ENCODE results near the gene AHR. TPM values are rescaled to one million over a fixed set of nuclear protein-coding genes. Genes with fewer than 3 reads are reported as not detected.
A peak's percentile ranks its signal among the peaks of the same experiment; 100 is the strongest.
"Not testable (repeated sequence)": the region's sequence is repeated elsewhere in the genome, so short reads cannot be mapped to it uniquely, and the experiment has no call there.

Gene AHR
- total RNA-seq, 2 donors from 2014 or later: 139 to 208 TPM

DNA sequence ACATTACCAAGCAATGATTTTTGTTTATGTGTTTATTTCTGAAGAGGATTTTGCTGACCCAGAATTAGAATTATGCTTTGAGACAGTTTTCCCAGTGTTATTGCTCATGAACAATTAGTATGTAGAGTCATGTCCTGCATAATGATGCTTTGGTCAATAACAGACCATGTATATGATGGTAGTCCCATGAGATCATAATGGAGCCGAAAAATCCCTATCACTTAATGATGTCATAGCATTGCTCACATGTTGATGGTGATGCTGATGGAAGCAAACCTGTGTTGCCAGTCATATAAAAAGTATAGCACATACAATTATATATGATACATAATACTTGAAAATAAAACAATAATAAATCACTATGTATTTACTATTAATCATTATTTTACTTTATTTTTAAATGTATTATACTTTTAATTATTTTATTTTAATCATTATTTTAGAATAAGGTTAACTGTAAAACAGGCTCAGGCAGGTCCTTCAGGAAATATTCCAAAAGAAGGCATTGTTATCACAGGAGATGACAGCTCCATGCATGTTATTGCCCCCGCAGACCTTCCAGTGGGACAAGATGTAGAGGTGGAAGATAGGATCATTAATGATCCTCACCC is 33.5 kb downstream of the AHR start:
- Mint-ChIP-seq H3K27ac (peak overlapping the region; percentile 59), H3K4me1 (peaks cover 8% of the 10 kb centered on the region), H3K27me3 (no peaks in the 10 kb centered on the region), H3K36me3 (ENCODE audit: low read depth) (peaks cover 10% of the 10 kb centered on the region), H3K4me3 (no peak overlapping the region)
- no peaks in the 10 kb centered on the region for H3K9me3 ChIP-seq (ENCODE audit: control insufficient read depth, low read length, poor library complexity, severe bottlenecking)
- ATAC-seq (peak; percentile 22), DNase-seq (no peak)

DNA sequence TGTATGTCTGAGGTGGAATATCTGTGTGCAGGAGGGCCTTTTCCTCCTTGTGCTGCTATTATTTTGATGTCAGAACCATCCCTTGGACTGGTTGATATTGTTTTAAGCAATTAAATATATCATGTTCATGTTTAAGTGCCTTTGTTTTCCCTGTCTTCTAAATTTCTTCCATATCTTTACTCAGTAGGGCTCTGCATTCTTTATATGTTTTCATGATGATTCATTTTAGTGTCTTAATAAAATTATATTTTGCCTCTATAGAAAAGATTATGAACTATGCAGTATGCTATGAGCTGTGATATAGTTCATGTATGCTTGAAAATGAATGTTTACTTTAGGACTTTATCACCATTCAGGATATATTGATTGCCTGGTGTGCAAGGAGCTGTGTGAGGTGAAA is 34.8 kb downstream of the AHR start:
- ATAC-seq: no peak
- Mint-ChIP-seq H3K36me3 (ENCODE audit: low read depth) (peaks cover 10% of the 10 kb centered on the region), H3K27ac (peak overlapping the region; percentile 43)

DNA sequence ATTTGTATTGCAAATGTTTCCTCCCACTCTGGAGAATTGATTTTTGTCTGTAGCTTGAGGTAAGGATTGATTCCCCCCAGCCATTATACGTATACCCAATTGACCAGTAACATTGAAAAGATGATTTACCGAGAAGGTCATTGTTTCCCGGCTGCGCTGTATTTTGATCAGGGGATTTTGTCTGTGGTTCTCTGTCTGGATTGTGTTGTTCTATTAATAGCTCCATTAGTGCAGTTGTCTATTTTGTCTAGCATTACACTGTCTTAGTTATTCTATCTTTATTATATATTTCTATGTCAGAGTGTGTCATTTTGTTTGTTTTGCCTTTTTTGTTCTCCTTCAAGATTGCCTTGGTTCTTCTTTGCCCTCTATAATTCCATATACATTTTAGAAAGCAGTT is 37.7 kb downstream of the AHR start:
- H3K27ac Mint-ChIP-seq: peak overlapping the region; percentile 63

More for the DNA sequence above, 34.8 kb downstream of the AHR start:
- no peaks in the 10 kb centered on the region for H3K9me3 ChIP-seq (ENCODE audit: control insufficient read depth, low read length, poor library complexity, severe bottlenecking)
- no peak for DNase-seq
- Mint-ChIP-seq H3K27me3 (no peaks in the 10 kb centered on the region), H3K4me3 (no peak overlapping the region), H3K4me1 (peaks cover 8% of the 10 kb centered on the region)

DNA sequence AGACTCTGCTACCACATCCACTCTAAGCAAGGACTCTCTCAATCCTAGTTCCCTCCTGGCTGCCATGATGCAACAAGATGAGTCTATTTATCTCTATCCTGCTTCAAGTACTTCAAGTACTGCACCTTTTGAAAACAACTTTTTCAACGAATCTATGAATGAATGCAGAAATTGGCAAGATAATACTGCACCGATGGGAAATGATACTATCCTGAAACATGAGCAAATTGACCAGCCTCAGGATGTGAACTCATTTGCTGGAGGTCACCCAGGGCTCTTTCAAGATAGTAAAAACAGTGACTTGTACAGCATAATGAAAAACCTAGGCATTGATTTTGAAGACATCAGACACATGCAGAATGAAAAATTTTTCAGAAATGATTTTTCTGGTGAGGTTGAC is 40.7 kb downstream of the AHR start:
- Mint-ChIP-seq H3K27ac (no peak overlapping the region), H3K4me3 (peak overlapping the region; percentile 57), H3K27me3 (no peaks in the 10 kb centered on the region), H3K36me3 (ENCODE audit: low read depth) (peaks cover 2% of the 10 kb centered on the region), H3K4me1 (peaks cover 8% of the 10 kb centered on the region)
- ATAC-seq: no peak
- DNase-seq: no peak
- H3K9me3 ChIP-seq (ENCODE audit: control insufficient read depth, low read length, poor library complexity, severe bottlenecking): no peaks in the 10 kb centered on the region

More for the DNA sequence above, 37.7 kb downstream of the AHR start:
- DNase-seq: no peak
- Mint-ChIP-seq H3K4me1 (peaks cover 8% of the 10 kb centered on the region), H3K27me3 (no peaks in the 10 kb centered on the region), H3K36me3 (ENCODE audit: low read depth) (peaks cover 9% of the 10 kb centered on the region), H3K4me3 (no peak overlapping the region)
- no peak for ATAC-seq
- no peaks in the 10 kb centered on the region for H3K9me3 ChIP-seq (ENCODE audit: control insufficient read depth, low read length, poor library complexity, severe bottlenecking)

DNA sequence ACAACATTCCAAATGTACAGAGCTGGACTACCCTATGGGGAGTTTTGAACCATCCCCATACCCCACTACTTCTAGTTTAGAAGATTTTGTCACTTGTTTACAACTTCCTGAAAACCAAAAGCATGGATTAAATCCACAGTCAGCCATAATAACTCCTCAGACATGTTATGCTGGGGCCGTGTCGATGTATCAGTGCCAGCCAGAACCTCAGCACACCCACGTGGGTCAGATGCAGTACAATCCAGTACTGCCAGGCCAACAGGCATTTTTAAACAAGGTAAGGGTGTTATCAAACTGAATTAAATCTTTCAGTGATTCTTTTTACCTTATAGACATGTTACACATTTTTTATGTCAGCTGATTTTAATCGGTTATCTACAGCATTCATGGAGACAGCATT is 41.5 kb downstream of the AHR start:
- no peak overlapping the region for H3K27ac Mint-ChIP-seq

DNA sequence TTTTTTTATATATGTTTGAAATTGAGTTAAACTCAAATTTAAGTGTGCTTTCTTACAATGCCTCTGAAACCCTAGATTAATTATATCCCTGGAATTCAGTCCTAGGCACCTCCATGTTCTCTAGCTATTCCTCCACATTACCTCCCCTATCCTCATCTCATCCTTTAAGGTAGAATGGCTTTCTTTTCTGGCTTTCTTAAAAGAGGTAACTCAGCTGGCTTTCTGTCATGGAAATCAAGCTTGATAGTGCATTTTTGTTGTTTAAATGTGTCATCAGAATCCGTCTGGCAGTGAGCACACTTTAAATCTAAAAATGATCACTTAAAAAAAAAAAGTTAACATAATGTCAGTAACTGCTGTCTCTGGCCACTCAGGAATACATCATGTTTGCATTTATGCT is 42.2 kb downstream of the AHR start:
- H3K9me3 ChIP-seq (ENCODE audit: control insufficient read depth, low read length, poor library complexity, severe bottlenecking): no peaks in the 10 kb centered on the region
- Mint-ChIP-seq H3K27ac (no peak overlapping the region), H3K36me3 (ENCODE audit: low read depth) (peaks cover 2% of the 10 kb centered on the region), H3K4me1 (peaks cover 8% of the 10 kb centered on the region), H3K4me3 (no peak overlapping the region), H3K27me3 (no peaks in the 10 kb centered on the region)
- ATAC-seq (no peak), DNase-seq (no peak)

More for the DNA sequence above, 41.5 kb downstream of the AHR start:
- no peak for ATAC-seq
- Mint-ChIP-seq H3K27me3 (no peaks in the 10 kb centered on the region), H3K4me1 (peaks cover 8% of the 10 kb centered on the region), H3K4me3 (peak overlapping the region; percentile 28), H3K36me3 (ENCODE audit: low read depth) (peaks cover 2% of the 10 kb centered on the region)
- H3K9me3 ChIP-seq (ENCODE audit: control insufficient read depth, low read length, poor library complexity, severe bottlenecking): no peaks in the 10 kb centered on the region
- DNase-seq: no peak

DNA sequence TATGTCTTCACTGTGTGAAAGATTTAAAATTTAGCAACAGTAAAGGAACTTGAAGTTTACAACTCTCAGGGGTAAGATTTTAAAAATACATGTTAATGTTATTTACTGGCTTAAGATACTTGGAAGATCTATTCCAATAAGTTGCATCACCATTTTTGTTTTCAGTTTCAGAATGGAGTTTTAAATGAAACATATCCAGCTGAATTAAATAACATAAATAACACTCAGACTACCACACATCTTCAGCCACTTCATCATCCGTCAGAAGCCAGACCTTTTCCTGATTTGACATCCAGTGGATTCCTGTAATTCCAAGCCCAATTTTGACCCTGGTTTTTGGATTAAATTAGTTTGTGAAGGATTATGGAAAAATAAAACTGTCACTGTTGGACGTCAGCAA is 44.3 kb downstream of the AHR start:
- H3K4me3 Mint-ChIP-seq: peak overlapping the region; percentile 7
- peaks cover 8% of the 10 kb centered on the region for H3K4me1 Mint-ChIP-seq
- H3K36me3 Mint-ChIP-seq (ENCODE audit: low read depth): peaks cover 5% of the 10 kb centered on the region
- H3K27me3 Mint-ChIP-seq: no peaks in the 10 kb centered on the region
- ATAC-seq (no peak), DNase-seq (no peak)
- no peak overlapping the region for H3K27ac Mint-ChIP-seq
- H3K9me3 ChIP-seq (ENCODE audit: control insufficient read depth, low read length, poor library complexity, severe bottlenecking): no peaks in the 10 kb centered on the region

DNA sequence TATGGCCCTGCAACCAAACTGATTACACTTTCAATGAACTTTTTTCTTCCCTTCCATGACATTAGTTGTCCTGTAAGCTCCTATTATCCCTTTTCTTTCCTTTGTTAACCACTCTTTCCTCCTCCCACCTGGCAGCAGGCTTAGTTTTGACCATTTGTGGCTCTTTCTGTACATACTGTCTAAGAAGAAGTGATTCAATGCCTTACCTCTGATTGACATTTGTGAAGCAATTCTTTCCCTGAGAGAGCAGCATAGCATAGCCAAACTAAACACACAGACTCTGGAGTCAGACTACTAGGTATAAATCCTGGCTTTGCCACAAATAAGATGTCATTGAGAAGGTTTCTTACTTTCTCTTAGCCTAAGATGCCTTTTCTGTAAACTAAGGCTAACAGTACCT is 48.9 kb downstream of the AHR start:
- peaks cover 2% of the 10 kb centered on the region for H3K4me1 Mint-ChIP-seq
- peaks cover 6% of the 10 kb centered on the region for H3K36me3 Mint-ChIP-seq (ENCODE audit: low read depth)
- H3K4me3 Mint-ChIP-seq: peak overlapping the region; percentile 50
- H3K9me3 ChIP-seq (ENCODE audit: control insufficient read depth, low read length, poor library complexity, severe bottlenecking): no peaks in the 10 kb centered on the region
- DNase-seq (no peak), ATAC-seq (peak; percentile 43)
- H3K27me3 Mint-ChIP-seq: no peaks in the 10 kb centered on the region
- H3K27ac Mint-ChIP-seq: peak overlapping the region; percentile 0

DNA sequence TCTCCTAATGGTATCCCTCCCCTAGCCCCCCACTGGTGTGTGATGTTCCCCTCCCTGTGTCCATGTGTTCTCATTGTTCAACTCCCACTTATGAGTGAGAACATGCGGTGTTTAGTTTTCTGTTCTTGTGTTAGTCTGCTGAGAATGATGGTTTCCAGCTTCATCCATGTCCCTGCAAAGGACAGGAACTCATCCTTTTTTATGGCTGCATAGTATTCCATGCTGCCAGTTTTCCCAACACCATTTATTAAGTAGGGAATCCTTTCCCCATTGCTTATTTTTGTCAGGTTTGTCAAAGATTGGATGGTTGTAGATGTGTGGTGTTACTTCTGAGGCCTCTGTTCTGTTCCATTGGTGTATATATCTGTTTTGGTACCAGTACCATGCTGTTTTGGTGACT is 50.5 kb downstream of the AHR start:
- DNase-seq; H3K27me3 Mint-ChIP-seq; H3K4me3 Mint-ChIP-seq; H3K4me1 Mint-ChIP-seq; H3K9me3 ChIP-seq (ENCODE audit: control insufficient read depth, low read length, poor library complexity, severe bottlenecking); H3K27ac Mint-ChIP-seq; ATAC-seq; H3K36me3 Mint-ChIP-seq (ENCODE audit: low read depth): not testable (repeated sequence)

DNA sequence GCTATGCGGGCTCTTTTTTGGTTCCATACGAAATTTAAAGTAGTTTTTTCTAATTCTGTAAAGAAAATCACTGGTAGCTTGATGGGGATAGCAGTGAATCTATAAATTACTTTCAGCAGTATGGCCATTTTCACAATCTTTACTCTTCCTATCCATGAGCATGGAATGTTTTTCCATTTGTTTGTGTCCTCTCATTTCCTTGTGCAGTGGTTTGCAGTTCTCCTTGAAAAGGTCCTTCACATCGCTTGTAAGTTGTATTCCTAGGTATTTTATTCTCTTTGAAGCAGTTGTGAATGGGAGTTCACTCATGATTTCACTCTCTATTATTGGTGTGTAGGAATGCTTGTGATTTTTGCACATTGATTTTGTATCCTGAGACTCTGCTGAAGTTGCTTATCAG is 51.9 kb downstream of the AHR start:
- ATAC-seq; H3K4me1 Mint-ChIP-seq; H3K36me3 Mint-ChIP-seq (ENCODE audit: low read depth); H3K27me3 Mint-ChIP-seq; DNase-seq; H3K27ac Mint-ChIP-seq; H3K9me3 ChIP-seq (ENCODE audit: control insufficient read depth, low read length, poor library complexity, severe bottlenecking); H3K4me3 Mint-ChIP-seq: not testable (repeated sequence)

DNA sequence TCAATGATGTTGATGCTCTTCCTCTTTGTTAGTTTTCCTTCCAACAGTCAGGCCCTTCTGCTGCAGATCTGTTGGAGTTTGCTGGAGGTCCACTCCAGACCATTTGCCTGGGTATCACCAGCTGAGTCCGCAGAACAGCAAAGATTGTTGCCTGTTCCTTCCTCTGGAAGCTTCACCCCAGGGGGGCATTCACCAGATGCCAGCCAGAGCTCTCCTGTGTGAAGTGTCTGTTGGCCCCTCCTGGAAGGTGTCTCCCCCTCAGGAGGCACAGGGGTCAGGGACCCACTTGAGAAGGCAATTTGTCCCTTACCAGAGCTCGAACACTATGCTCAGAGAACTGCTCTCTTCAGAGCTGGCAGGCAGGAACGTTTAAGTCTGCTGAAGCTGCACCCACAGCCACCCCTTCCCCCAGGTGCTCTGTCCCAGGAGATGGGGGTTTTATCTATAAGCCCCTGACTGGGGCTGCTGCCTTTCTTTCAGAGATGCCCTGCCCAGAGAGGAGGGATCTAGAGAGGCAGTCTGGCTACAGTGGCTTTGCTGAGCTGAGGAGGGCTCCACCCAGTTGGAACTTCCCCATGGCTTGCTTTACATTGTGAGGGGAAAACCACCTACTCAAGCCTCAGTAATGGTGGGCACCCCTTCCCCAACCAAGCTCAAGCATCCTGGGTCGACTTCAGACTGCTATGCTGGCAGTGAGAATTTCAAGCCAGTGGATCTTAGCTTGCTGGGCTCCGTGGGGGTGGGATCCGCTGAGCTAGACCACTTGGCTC is 55.4 kb downstream of the AHR start:
- DNase-seq; H3K27me3 Mint-ChIP-seq; H3K4me3 Mint-ChIP-seq; H3K4me1 Mint-ChIP-seq; H3K36me3 Mint-ChIP-seq (ENCODE audit: low read depth); H3K9me3 ChIP-seq (ENCODE audit: control insufficient read depth, low read length, poor library complexity, severe bottlenecking); H3K27ac Mint-ChIP-seq: not testable (repeated sequence)
- peak; percentile 41 for ATAC-seq

DNA sequence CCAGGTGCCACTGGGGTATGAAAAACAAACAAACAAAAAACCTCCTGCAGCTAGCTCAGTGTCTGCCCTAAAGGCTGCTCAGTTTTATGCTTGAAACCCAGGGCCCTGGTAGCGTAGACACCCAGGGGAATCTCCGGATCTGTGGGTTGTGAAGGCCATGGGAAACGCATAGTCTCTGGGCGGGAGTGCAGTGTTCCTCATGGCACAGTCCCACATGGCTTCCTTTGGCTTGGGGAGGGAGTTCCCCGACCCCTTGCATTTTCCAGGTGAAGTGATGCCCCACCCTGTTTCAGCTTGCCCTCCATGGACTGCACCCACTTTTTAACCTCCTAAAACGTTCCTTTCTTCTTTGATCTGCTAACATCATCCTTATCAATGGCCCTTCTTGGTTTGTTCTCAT is 56.0 kb downstream of the AHR start:
- H3K9me3 ChIP-seq (ENCODE audit: control insufficient read depth, low read length, poor library complexity, severe bottlenecking): no peaks in the 10 kb centered on the region
- no peak overlapping the region for H3K4me3 Mint-ChIP-seq
- no peak overlapping the region for H3K27ac Mint-ChIP-seq
- peaks cover 6% of the 10 kb centered on the region for H3K36me3 Mint-ChIP-seq (ENCODE audit: low read depth)
- DNase-seq (no peak), ATAC-seq (peak; percentile 33)
- no peaks in the 10 kb centered on the region for H3K27me3 Mint-ChIP-seq
- no peaks in the 10 kb centered on the region for H3K4me1 Mint-ChIP-seq

DNA sequence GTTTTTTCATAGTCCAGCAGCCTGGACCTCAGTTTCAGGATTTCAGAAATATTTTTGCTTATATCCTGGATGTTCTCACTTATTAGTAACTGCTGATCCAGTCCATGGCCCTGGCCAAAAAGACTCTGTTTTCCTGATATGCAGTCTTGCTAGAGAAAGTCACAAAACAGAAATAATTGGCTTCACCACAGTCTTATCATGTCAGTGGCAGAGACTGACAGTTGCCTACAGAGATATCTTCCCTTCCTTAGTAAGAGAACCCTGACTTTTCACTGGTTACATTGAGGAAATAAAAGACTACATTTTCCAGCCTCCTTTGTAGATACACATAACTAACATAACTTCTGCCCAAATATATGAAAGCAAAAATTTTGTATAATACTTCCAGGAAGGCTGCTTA is 56.6 kb downstream of the AHR start:
- H3K27ac Mint-ChIP-seq: no peak overlapping the region
- ATAC-seq (peak; percentile 14), DNase-seq (no peak)
- peaks cover 6% of the 10 kb centered on the region for H3K36me3 Mint-ChIP-seq (ENCODE audit: low read depth)
- no peak overlapping the region for H3K4me3 Mint-ChIP-seq
- H3K27me3 Mint-ChIP-seq: no peaks in the 10 kb centered on the region
- H3K9me3 ChIP-seq (ENCODE audit: control insufficient read depth, low read length, poor library complexity, severe bottlenecking): no peaks in the 10 kb centered on the region
- H3K4me1 Mint-ChIP-seq: no peaks in the 10 kb centered on the region

DNA sequence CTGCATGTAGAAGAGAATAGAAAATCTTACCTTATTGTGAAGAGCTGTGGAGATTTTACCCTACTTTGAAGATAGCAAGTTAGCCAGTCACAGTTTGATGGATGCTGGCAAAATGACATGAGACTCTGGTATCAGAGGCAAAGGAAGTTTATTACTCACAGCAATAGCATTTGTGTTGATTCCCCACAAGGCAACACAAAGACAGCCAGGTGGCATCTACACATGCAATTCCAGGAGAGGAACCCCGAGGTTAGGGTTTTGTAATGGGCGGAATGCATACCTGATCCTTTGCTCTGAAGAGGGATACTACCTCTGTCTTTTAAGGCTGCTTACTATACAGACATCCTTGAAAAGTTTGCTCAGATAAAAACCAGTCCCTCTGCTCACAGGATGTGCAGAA is 59.5 kb downstream of the AHR start:
- Mint-ChIP-seq H3K27ac (no peak overlapping the region), H3K36me3 (ENCODE audit: low read depth) (peaks cover 4% of the 10 kb centered on the region), H3K4me1 (no peaks in the 10 kb centered on the region), H3K4me3 (no peak overlapping the region), H3K27me3 (no peaks in the 10 kb centered on the region)
- H3K9me3 ChIP-seq (ENCODE audit: control insufficient read depth, low read length, poor library complexity, severe bottlenecking): no peaks in the 10 kb centered on the region
- ATAC-seq (no peak), DNase-seq (no peak)

All from T-helper 17 cell (primary cell).